Measurements from ENCODE around the gene FAM8A1.

GRCh38 chr6:17599877-17600526 is at the start of gene FAM8A1:
- TF ChIP-seq TAF1 (IDR thresholded peaks at IDR 0.05; ENCODE audit: borderline replicate concordance, low read depth, low read length) = no peak
- no peak for TF ChIP-seq POLR2AphosphoS5 (IDR thresholded peaks at IDR 0.05; ENCODE audit: low read depth, low read length)

All from GM12892 (cell line).